ENCODE results near the gene CDH8.

- TF ChIP-seq CTCF (IDR thresholded peaks at IDR 0.05) (no peak), EZH2 (IDR thresholded peaks at IDR 0.05; ENCODE audit: borderline replicate concordance, insufficient read depth, low read depth, low read length, poor library complexity, severe bottlenecking) (no peak)
Observed at GRCh38 chr16:61834082-61834481, 202.2 kb downstream of the CDH8 start.
